Ecto neural progenitor cell (in vitro differentiated cells): ENCODE data around the gene GCNT3.
"Not testable (repeated sequence)": the region's sequence is repeated elsewhere in the genome, so short reads cannot be mapped to it uniquely, and the experiment has no call there.

Source experiments
- DNase-seq: peaks from one replicate; pipeline ENCODE4 v3.0.0-alpha.2; 2018; ENCODE audit warnings: low spot score

GCNT3 gene

DNA sequence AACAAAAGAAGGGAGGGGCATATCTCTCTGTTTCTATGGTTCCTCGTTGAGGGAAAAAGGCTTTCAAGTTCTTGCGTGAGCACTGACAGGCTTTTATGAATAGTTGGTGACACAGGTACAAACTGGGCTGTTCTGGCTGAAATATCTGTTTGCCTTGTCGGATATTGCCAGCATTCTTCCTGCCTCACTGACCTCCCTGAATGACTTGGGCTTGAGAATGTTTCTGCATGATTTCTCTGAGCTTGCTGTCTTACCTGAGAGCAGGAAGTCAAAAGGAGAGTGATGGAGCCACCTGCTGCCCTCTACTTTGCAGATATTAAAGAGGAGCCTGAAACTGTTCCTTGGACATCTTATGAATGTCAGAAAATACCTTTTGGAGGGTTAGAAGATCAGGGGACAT is 4.8 kb downstream of the GCNT3 start:
- DNase-seq: no peak

DNA sequence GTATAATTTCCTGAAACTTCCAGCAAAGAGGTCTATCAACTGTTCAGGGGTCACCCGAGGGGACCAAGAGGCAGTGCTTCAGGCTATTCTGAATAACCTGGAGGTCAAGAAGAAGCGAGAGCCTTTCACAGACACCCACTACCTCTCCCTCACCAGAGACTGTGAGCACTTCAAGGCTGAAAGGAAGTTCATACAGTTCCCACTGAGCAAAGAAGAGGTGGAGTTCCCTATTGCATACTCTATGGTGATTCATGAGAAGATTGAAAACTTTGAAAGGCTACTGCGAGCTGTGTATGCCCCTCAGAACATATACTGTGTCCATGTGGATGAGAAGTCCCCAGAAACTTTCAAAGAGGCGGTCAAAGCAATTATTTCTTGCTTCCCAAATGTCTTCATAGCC is 6.8 kb downstream of the GCNT3 start:
- DNase-seq: no peak

DNA sequence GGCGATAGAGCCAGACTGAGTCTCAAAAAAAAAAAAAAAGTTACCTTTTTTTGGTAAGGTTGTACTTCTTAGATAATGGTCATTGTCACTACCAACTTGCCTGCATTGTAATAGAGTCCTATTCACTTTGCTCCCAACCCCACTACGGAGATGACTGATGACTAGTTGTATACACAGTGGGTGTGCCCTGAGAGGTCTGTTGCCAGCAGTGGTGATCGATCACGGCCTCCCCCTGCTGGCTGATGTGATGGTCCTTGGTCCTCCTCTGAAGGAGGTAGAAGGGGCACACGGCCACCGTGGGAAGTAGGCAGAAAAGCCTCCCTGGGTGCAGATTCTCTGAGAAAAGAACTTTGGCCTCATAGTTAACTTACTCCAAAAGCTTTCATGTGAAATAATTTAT is 10.7 kb downstream of the GCNT3 start:
- DNase-seq: peak; percentile 57

DNA sequence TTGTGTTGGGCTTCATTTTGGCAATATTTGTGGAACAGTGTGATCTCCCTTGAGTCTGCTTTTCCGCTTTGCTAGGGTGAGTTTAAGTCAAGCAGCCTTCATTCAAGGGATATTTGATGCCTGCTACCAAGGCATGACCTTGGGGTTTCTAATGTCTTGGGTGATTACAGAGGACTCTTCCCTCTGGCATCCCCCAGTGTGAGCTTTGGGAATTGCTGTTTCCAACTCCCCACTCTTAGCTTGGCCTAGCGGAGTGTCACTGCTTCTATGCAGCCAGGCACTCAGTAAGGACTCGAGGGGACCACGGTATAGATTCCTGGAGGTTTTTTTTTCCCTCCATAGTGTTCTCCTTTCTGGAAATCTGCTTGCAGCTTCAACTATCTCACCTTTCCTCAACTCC is 21.1 kb downstream of the GCNT3 start:
- peak; percentile 61 for DNase-seq

DNA sequence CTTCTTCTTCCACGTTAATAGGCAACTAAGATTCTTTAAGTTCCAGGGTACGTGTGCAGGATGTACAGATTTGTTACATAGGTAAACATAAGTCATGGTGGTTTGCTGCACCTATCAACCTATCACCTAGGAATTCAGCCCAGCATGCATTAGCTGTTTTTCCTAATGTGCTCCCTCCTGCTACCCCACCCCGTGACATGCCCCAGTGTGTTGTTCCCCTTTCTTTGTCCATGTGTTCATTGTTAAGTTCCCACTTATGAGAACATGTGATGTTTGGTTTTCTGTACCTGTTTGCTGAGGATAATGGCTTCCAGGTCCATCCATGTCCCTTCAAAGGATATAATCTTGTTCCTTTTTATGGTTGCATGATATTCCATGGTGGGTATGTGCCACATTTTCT is 24.6 kb downstream of the GCNT3 start:
- DNase-seq: no peak

DNA sequence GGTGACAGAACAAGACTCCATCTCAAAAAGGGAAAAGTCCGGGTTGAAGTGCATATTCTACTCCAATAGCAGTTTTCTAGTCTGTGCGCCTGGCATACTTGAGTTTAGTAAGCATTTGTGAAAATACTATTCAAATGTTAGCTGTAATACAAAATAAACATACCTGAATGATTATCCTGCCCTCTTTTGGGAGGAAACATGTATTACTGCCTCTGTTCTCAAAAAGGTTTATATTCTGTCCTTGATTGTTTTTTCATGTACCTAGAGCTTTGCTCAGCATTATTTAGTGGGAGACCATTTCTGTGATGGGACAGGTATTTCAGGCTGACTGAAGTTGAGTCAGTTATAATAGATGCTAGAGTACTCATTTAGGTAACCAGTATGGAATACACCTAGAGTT is 25.9 kb downstream of the GCNT3 start:
- not testable (repeated sequence) for DNase-seq

DNA sequence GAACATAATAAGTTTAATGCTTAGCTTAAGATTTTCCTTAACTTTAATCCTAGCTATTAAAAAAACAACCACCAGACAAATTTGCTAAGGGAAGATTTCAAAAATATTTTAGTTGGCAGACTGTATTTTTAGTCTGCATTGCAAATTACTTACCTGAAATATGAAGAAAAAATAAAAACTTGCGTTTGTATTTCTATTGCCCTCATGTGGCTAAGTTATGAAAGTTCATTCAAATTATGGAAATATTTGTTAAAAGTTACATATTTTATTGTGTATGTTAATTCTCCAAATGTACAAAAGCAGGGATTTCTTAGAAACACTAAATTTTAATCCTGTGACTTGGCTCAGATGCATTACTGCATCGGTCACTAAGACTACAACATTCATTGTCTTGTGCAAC is 30.8 kb downstream of the GCNT3 start:
- no peak for DNase-seq

DNA sequence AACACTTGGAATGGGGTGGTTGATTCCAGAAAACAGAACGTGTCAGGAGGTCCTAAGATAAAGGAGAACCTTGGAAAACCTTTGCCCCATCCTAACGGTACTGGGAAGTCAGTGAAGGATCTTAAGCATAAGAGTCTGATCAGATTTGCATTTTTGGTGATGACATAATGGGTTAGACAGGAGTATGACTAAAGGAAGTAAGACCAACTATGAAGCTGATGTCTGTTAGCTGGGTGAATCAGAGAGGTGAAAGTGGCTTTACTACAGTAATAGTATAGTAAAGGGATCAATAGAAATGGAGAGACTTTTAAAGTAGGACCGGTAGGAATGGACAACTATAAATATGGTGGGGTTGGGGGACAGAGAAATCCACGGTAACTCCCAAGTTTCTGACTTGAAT is 33.2 kb downstream of the GCNT3 start:
- no peak for DNase-seq

DNA sequence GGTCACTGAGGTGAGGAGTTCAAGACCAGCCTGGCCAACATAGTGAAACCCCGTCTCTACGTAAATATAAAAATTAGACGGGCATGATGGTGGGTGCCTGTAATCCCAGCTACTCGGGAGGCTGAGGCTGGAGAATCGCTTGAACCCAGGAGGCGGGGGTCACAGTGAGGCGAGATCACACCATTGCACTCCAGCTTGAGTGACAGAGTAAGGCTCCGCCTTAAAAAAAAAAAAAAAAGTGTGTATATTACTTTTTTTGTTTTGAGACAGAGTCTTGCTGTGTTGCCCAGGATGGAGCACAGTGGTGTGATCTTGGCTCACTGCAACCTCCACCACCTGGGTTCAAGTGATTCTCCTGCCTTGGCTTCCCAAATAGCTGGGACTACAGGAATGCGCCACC is 34.2 kb downstream of the GCNT3 start:
- DNase-seq: not testable (repeated sequence)

DNA sequence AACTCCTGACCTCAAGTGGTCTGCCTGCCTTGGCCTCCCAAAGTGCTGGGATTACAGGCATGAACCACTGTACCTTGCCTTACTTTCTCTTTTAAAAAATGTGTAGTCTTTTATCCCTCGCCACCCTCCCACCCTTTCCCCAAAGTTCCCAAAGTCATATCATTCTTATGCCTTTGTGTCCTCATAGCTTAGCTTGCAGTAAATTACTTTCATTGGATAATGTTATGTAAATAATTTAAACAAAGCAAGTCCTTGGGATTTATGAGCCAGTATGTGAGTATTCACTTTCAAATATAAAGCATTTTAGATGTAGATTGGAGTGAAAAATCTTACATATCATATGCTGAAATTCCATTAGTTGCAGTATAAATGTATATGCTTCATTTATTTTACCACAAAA is 34.7 kb downstream of the GCNT3 start:
- no peak for DNase-seq

DNA sequence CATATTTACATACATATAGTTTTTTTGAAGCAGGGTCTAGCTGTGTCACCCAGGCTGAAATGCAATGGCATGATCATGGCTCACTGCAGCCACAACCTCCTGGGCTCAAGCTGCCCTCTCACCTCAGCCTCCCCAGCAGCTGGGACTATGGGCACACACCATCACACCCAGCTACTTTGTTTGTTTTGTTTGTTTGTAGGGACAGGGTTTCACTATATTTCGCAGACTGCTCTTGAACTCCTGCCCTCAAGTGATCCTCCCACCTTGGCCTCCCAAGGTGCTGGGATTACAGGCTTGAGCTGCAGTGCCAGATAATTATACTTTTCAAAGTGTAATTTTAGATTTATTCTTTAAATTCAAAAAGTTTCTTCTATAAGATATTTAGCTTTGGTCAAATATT is 35.5 kb downstream of the GCNT3 start:
- DNase-seq: no peak

DNA sequence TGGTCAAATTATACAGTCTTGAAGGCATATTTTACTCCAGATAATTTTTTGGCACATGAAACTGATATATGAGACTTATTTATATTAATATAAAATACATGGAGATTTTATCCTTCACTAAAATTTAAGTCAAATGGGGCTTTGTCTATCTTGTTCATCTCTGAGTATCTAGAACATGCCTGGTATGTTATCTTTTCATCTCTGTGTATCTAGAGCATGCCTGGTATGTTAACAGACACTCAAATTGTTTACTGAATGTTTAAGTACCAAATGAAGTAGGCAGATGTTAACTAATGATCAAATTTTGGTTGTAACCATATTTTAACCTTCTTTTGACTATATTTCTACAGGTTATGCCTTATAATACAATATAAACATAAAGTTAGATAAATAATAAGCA is 38.0 kb downstream of the GCNT3 start:
- DNase-seq: no peak

DNA sequence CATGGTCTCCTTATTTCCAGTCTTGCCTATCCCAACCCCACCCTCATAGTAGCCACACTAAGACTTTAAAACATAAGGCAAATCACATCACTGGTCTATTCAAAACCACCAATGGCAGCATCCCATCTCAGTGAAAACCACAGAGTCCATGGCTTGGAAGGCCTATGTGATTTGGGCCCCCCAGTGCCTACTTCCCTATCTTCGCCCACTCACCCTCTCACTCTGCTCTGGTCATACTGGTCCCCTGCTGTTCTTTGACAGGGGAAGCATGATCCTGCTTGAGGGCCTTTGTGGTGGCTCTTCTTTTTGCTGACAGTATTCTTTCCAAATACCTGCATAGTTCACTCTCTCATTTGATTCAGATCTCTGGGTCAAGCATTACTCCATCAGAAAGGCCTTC is 42.5 kb downstream of the GCNT3 start:
- DNase-seq: no peak

DNA sequence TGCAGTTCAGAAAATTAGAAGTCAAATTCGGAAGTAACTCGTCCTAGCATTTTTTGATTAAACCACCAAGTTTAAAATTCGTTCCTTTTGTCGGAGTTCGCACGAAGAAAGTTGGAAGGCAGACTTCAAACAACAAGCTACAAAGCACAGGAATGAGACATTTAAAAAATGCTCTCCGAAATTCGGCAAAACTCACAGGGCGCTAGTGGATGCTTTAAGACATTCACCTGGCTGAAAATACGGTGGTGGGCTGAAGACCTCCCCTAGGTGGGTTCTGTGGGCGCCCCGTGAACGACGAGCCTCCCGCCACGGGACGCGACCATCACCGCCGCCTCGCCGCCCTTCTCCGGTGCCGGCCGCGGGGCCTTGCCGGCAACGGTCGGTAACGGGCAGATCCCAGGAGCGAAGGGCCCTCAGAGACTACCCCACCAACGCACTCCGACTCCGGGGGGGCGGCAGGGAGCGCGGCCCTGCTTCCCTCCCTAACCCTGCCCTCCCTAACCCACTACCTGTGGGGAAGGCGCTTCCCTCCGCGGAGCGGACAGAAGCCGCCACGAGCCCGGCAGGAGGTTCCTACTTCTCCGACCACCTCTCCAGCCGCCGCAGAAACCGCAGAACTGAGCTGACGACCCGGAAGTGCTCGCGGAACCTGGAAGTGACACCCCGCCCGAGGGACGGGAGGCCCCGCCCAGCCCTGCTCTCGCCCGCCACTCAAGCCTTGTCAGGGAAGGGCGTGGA is 45.5 kb downstream of the GCNT3 start, which contains the start of gene GTF2A2:
GTF2A2 (minus strand) TSS at position 619 of the 738 bp plus-strand sequence. CDS start 5,238 bp downstream, outside the sequence.
- DNase-seq: peak; percentile 95

DNA sequence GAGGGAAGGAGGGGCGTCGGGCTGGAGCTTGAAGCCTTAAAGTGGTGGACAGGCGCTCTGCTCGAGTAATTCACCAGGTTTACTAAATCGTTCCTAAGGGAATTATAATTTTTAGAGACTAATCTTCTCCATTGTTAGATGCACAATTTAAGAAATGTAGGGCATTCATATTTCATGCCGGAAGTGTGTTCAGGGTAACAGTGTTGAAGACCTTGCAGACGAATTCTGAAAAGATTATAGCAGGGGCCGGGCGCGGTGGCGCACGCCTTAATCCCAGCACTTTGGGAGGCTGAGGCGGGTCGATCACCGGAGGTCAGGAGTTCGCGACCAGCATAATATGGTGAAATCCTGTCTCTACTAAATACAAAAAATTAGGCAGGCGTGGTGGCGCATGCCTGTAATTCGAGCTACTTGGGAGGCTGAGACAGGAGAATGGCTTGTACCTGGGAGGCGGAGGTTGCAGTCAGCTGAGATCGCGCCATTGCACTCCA is 46.1 kb downstream of the GCNT3 start:
- no peak for DNase-seq

DNA sequence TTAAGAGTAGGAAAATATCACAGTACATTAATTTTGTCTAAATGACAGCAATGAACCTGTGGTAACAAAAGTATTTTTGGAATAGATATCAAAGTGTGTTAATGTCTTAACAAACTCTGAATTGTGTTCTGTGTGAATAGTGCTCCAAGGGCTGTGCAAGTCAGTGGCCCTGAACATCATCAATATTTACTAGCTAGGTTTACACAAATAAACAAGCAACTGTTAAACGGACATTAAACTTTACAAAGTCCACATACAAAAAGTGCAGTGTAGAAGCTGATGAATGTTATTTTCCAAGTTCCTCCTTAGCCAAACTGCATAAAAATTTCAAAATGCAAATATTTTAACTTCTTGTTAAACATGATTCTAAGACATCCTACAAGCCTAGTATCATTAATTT is 47.8 kb downstream of the GCNT3 start:
- no peak for DNase-seq

DNA sequence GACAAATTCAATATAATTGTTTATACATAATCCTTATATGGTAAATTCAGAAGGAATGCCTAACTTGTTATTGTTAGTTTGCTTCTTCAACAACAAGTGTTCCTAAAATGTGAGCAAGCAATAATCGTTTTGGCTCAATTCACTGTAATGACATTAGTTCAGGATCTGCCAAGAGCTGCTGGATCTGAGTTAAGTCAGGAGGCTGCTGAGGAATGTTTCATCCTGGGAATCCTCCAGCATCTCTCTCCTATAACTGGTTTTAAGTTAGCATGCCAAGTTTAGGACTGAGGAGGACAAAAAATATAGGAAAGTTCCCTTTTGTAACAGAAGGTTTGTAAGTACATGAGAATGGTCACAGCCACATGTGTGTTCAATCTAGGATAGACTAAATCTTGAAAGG is 50.7 kb downstream of the GCNT3 start:
- no peak for DNase-seq

DNA sequence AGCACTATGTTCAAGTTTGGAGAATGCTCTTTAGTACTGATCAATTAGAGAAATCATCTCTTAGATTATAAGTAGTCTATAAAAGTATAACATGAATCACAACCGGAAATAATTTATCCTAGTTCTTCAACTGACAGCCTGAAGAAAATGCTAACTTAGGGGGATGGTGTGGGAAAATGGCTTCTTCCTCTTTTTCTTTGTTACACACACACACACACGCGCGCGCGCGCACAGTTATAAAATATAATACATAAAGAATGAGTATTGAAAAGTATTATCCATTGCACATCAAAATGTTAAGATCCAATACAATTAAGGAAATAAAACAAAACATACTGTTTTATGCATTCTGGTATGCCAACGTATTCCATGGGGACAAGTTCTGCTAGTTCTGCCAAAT is 57.0 kb downstream of the GCNT3 start:
- DNase-seq: no peak
